ENCODE results near the gene SIX1. TPM values are rescaled to one million over a fixed set of nuclear protein-coding genes. Genes with fewer than 3 reads are reported as not detected.

Gene SIX1
- total and polyA plus RNA-seq, 2 of the 13 experiments (the other 11 are each of a cell fraction or from before 2014, with no cell fraction given) = 1.7 to 6.5 TPM

- BruUV-seq (replicated peaks) = no TSS peak
- no peaks in the 10 kb centered on the region for H3K4me1 ChIP-seq (ENCODE audit: insufficient read depth, low read length)
Observed at GRCh38 chr14:60596139-60596538, 53.1 kb downstream of the SIX1 start.

More at GRCh38 chr14:60596139-60596538, 53.1 kb downstream of the SIX1 start:
- DNase-seq (ENCODE audit: low spot score) = no peak
- ChIA-PET CTCF (ENCODE audit: low intra/inter-chr PET ratio, low total read pairs) (no interaction called here), POLR2A (no interaction called here)
- TF ChIP-seq MLLT10 (CRISPR knock-in tag; IDR thresholded peaks at IDR 0.05) (no peak), ZNF10 (CRISPR knock-in tag; IDR thresholded peaks at IDR 0.05; ENCODE audit: borderline replicate concordance, low read depth) (no peak), GRHL1 (CRISPR knock-in tag; conservative IDR thresholded peaks at IDR 0.05) (no peak), NCOA2 (CRISPR knock-in tag; IDR thresholded peaks at IDR 0.05) (no peak), CREB3 (CRISPR knock-in tag; IDR thresholded peaks at IDR 0.05) (no peak), ZNF652 (CRISPR knock-in tag; IDR thresholded peaks at IDR 0.05; ENCODE audit: borderline replicate concordance, low read depth) (no peak), KLF6 (CRISPR knock-in tag; IDR thresholded peaks at IDR 0.05) (no peak), ZBTB7B (CRISPR knock-in tag; IDR thresholded peaks at IDR 0.05) (no peak), ZNF337 (CRISPR knock-in tag; IDR thresholded peaks at IDR 0.05; ENCODE audit: borderline replicate concordance, low read depth) (no peak), HDAC2 (CRISPR knock-in tag; IDR thresholded peaks at IDR 0.05) (no peak), GATAD2A (CRISPR knock-in tag; IDR thresholded peaks at IDR 0.05) (no peak), TAF1 (CRISPR knock-in tag; IDR thresholded peaks at IDR 0.05) (no peak), ATAD3A (CRISPR knock-in tag; IDR thresholded peaks at IDR 0.05) (no peak), ZNF34 (CRISPR knock-in tag; IDR thresholded peaks at IDR 0.05; ENCODE audit: borderline replicate concordance) (no peak), ZNF782 (CRISPR knock-in tag; IDR thresholded peaks at IDR 0.05; ENCODE audit: borderline replicate concordance) (no peak), ZNF546 (CRISPR knock-in tag; conservative IDR thresholded peaks at IDR 0.05) (no peak), PHB2 (IDR thresholded peaks at IDR 0.05; ENCODE audit: partially characterized antibody) (no peak), YEATS4 (CRISPR knock-in tag; IDR thresholded peaks at IDR 0.05; ENCODE audit: borderline replicate concordance) (no peak), TMF1 (CRISPR knock-in tag; IDR thresholded peaks at IDR 0.05; ENCODE audit: low read depth) (no peak)
- ATAC-seq = no peak
- in situ Hi-C loops (cut with HindIII; ENCODE audit: extremely low pct_ligation_motif_present, low pct_unique_long_range_greater_than_20kb) = no loop called here
- H4K20me1 ChIP-seq (ENCODE audit: insufficient read depth, low read length) = no peaks in the 10 kb centered on the region
- intact Hi-C loops (cut with micrococcal nuclease; ENCODE audit: unreplicated experiment) = no loop called here
- H3K79me2 ChIP-seq (ENCODE audit: insufficient read depth, low read length) = no peaks in the 10 kb centered on the region
- H3K27ac ChIP-seq (ENCODE audit: extremely low read length, insufficient read depth, low read length) = no peak overlapping the region
- H3K4me2 ChIP-seq (ENCODE audit: low read depth, low read length) = no peak overlapping the region
- no peaks in the 10 kb centered on the region for H3K36me3 ChIP-seq (replicated peaks in 1 of 2; ENCODE audit: control insufficient read depth in 1 of 2, insufficient read depth in 2 of 2, low read length in 2 of 2)
- H3K27me3 ChIP-seq (ENCODE audit: control insufficient read depth in 1 of 2, insufficient read depth in 2 of 2, low read length in 2 of 2) = no peaks in the 10 kb centered on the region
- H3K4me3 ChIP-seq (replicated peaks in 1 of 3; ENCODE audit: insufficient read depth in 1 of 3, low read depth in 2 of 3, low read length in 3 of 3) = no peak overlapping the region
- H2AFZ ChIP-seq (ENCODE audit: low read length) = no peak overlapping the region
- no peak for FAIRE-seq
- no peaks in the 10 kb centered on the region for H3K9me3 ChIP-seq (ENCODE audit: low read length)
- H3K9ac ChIP-seq (ENCODE audit: insufficient read depth, low read depth, low read length) = no peak overlapping the region
